GM21723 (cell line): ENCODE measurements around the gene ARHGEF4.
A peak's percentile ranks its signal among the peaks of the same experiment; 100 is the strongest.

Experiments
- ATAC-seq: cut with Tn5 transposase; IDR thresholded peaks from one replicate; pipeline ENCODE4 v1.9.1; 2021; ENCODE audit warnings: mild to moderate bottlenecking, moderate library complexity; ENCODE audit not compliant: unreplicated experiment

Gene ARHGEF4

GRCh38 chr2:130915149-130915548, 78.4 kb downstream of the ARHGEF4 start:
- ATAC-seq: no peak

- ATAC-seq: no peak
Observed at GRCh38 chr2:130915595-130916437, 79.1 kb downstream of the ARHGEF4 start.

DNA sequence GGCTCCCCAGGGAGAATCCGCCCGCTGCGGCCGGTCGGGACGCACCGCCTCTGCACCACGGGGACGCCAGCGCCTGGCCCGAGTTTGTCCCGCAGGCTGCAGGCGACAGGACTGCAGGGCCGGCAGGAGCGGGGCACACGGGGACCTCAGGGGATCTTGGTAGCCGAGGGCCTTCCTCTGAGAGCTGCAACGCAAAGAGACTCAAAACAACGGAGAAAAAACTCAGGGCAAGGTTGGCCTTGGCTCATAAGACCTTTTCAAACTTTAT, 79.7 kb downstream of the ARHGEF4 start:
- ATAC-seq: no peak

DNA sequence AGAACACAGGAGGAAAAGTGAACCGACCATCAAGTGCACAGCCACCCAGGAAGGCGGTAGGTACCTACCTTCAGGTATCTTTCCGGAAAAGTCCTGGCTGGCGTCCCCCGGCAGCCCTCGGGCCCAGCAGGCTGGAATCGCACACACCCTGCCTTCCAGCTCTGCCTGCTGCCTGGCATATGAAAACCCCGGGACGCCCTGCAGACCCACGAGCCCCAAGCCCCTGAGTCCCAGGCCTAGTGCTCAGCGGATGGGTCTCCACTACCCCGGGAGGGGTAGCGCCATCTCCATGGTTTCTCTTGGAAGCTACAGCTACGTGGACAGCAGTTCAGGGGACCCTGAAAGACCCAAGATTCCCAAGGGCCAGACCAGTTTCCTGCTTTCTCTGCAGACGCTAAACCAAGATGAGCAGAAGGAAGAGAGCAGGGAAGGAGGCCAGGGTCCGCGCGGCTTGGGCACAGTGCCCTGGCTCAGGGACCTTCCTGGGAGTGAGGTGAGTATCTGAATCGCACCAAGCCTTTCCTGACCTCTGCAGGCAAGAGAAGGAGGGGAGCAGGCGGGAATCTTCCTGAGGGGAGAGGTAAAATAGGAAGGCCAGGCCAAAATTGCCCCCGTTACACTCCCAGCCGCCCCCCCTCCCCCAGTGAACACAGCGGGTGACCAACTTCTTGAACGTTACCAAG, 80.4 kb downstream of the ARHGEF4 start:
- ATAC-seq: no peak

DNA sequence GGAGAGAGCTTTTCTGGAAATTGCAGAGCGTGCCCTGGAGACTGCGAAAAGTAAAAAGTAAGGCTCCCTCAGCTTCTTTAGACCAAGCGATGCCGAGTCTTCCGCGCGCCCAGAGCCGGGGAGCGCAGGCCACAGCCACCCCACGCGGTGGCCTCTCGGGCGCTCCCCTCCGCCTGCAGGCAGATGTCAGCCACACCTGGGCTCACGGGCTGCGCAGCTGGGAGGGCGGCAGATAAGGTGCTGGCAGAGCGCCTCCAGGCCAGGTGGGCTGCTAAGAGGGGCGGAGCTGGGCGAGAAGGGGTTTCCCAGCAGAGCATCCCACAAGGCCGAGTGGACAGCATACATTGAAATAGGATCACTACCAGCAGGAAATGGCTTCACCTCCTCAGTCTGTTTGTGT, 81.7 kb downstream of the ARHGEF4 start:
- ATAC-seq: no peak

DNA sequence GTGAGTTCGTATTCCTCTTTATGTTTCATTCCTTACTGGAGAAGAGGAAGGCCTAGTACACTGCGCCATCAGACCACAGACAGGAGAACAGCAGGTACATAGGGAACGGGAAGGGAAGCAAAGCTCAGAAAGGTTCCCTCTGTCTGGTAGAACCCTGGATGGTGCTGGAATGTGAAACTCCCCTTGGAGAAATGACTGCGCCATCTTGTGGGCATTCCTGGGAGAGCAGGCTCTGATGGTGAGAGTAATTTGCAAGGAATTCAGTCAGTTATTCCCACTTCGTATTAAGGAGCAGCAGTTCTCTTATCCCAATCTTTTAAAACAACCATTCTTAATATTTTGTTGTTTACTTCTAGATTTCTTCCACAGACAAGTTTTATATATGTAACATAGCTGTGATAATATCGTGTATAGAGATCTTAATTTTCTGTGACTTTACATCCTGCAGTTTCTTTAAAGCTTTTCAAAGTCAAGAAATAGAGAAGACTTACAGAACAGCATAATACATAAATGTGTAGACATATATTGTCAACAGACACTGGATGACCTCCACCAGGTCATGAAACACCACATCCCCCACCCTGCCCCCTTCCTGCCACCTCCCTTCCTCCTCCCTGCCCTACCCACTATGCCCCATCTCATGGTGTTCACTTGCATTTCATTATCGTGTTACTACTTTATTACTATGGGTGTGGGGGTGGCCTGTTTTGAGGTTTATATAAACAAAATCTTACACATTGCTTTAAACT, 83.9 kb downstream of the ARHGEF4 start:
- no peak for ATAC-seq

- ATAC-seq: no peak
Observed at GRCh38 chr2:130921164-130921476, 84.4 kb downstream of the ARHGEF4 start.

- ATAC-seq: no peak
Observed at GRCh38 chr2:130922417-130922816, 85.7 kb downstream of the ARHGEF4 start.

DNA sequence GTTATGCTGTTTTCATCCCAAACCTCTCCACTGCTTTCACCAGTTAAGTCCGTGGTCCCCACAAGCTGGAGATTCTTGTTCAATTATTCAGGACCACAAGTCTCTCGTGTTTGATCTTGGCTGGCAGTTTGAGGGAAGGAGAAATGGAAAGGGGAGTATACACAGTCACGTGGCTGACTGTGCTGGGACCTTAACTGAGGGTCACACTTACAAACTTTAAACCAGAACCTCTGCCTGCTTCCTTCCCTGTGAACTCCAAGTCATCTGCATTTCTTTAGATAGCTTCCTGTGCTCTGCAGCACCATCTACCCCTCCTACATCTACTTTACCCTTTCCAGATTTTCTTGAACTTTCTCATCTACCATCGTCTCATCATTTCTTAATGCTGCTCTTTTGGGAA, 91.7 kb downstream of the ARHGEF4 start:
- ATAC-seq: no peak

GRCh38 chr2:130930740-130931659, 94.3 kb downstream of the ARHGEF4 start:
- ATAC-seq: no peak

DNA sequence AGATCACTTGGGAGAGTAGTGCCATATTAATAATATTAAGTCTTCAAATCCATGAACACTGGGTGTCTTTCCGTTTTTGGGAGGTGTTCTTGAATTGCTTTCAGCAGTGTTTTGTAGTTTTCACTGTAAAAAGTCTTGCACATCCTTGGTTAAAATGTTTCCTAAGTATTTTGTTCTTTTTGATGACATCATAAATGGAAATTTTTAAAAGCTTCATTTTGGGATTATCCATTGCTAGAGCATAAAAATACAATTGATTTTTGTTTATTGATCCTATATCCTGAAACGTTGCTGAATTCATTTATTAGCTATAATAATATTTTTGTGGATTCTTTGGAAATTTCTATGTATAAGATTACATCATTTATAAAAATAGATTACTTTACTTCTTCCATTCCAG, 96.8 kb downstream of the ARHGEF4 start:
- no peak for ATAC-seq

GRCh38 chr2:130936451-130936850, 99.7 kb downstream of the ARHGEF4 start:
- no peak for ATAC-seq

DNA sequence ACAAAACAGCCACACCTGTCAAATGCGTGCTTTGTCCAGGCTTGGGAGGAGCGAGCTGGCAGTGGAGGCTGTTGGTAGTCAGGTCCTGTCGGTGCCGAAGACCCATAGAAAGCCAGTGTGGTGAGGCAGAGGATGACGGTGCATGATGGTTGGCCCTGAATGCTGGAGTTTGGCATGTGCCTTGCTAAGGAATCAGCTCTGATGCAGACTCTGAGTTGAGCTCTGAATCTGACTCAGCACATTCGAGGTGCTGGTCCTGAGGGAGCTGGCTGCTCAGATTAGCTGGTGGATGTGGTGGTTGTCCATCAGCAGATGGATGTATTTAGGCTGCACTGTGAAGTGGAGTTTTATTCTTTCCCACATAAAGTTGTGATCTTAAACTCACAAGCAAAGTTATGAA, 111.3 kb downstream of the ARHGEF4 start:
- ATAC-seq: no peak

GRCh38 chr2:130949954-130950353, 113.2 kb downstream of the ARHGEF4 start:
- ATAC-seq: no peak

DNA sequence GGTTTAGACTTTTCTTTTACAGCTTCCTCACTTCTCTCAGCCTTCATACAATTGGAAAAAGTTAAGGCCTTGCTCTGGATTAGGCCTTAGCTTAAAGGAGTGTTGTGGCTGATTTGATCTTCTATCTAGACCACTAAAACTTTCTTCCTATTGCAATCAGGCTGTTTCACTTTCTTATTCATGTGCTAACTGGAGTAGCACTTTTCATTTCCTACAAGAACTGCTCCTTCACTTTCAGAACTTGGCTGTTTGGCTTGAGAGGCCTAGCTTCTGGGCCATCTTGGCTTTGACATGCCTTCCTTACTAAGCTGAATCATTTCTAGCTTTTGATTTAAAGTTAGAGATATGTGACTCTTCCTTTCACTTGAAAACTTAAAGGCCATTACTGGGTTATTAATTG, 114.3 kb downstream of the ARHGEF4 start:
- peak; percentile 63 for ATAC-seq

DNA sequence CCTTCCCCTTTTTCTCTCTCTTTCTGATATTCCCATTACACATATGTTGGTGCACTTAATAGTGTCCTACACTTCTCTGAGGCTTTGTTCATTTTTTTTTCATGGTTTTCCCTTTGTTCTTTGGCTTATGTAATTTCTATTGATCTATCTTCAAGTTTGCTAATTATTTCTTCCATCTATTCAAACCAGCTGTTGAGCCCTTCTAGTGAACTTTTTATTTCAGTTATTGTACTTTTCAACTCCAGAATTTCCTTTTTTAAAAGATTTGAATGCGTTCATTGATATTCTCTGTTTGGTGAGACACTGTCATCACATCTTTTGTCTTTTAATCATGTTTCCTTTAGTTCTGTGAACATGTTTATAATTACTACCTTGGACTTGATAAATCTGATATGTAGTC, 118.2 kb downstream of the ARHGEF4 start:
- no peak for ATAC-seq

- ATAC-seq: no peak
Observed at GRCh38 chr2:130957915-130958314, 121.2 kb downstream of the ARHGEF4 start.

DNA sequence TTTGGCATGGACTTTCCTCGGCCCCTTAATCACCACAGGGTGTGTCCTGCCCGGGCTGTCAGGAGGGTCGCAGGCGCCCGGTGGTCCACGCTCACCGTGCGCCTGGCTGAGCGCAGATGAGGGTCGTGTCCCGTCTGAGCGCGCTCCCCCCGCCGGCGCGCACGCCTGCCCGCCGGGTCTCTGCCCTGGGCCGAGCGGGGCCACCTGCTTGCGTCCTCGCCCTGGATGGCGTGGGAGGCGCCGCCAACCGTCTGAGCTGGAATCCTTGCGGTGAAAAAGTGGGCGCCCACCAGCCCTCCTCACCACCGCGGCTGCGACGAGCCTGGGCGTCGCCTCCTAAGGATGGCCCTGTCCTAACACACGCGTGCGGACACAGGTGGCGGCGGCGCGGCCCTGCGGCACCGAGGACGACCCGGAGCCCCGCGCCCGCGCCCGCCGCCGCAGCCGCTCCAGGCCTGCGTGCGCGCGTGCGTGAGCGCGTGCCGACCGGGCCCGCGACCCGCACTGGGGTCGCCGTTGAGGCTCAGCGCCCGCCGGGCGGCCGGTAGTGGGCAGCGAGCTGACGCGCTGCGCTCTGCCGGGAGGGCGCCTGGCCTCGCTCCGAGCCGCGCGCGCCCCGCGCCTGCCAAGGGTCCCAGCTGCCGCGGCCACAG, 126.6 kb downstream of the ARHGEF4 start:
- ATAC-seq: no peak

GRCh38 chr2:130963849-130964793, 127.4 kb downstream of the ARHGEF4 start:
- ATAC-seq: no peak
